Colonic mucosa (tissue), 4 donors: ENCODE results near the gene POMT1. TPM values are rescaled to one million over a fixed set of nuclear protein-coding genes. Genes with fewer than 3 reads are reported as not detected.
"Not testable (repeated sequence)": the region's sequence is repeated elsewhere in the genome, so short reads cannot be mapped to it uniquely, and the experiment has no call there.

Experiments used
- DNase-seq: peaks from one replicate; pipeline ENCODE4 v3.0.0-alpha.2; 2020
- H3K27ac ChIP-seq: fragments of 200-600 bp; one replicate; pipeline ENCODE4 v1.8.0; 2021
- H3K27me3 ChIP-seq: fragments of 200-600 bp; one replicate; pipeline ENCODE4 v1.8.0; 2021
- H3K36me3 ChIP-seq: fragments of 200-600 bp; one replicate; pipeline ENCODE4 v1.8.0; 2021
- H3K4me1 ChIP-seq: fragments of 200-600 bp; one replicate; pipeline ENCODE4 v1.8.0; 2021; ENCODE audit warnings: mild to moderate bottlenecking
- H3K4me3 ChIP-seq: fragments of 200-600 bp; one replicate; pipeline ENCODE4 v1.8.0; 2021
- H3K9ac ChIP-seq, 2 donors: one replicate each; pipeline ENCODE4 v1.7.0; 2013; ENCODE audit warnings: control low read depth in 2 of 2, low read depth in 2 of 2, low read length in 2 of 2
- H3K9me3 ChIP-seq: fragments of 200-600 bp; one replicate; pipeline ENCODE4 v1.8.0; 2021
- CTCF ChIP-seq: fragments of 200-600 bp; IDR thresholded peaks from one replicate; pipeline ENCODE4 v1.8.0; 2022; ENCODE audit warnings: antibody characterized with exemption, mild to moderate bottlenecking
- intact Hi-C: fragments of 100-400 bp; cut with DNase I; formaldehyde crosslinking; loops from one replicate; pipeline ENCODE4 v1.14.1; 2022
- total RNA-seq, 2 donors: library from RNA; stranded (reverse); fragmentation: NEBNext Ultra II Directional in 1 of 2; extraction: Animal tissue kit (Norgen Biotek cat#: 25700) in 1 of 2; gene quantifications; one replicate each; pipeline ENCODE4 v1.2.1, GENCODE V29; 2021
- donor health status: healthy.
- donor health status: DM: no; HTN: no; CAD: no.
- donor health status: DM: no; HTN: no; CAD: no.

The POMT1 gene
- total RNA-seq, 2 donors from 2014 or later = 24.0 to 28.8 TPM

- no peak for DNase-seq
- TF ChIP-seq CTCF = no peak
- no peak overlapping the region for H3K4me3 ChIP-seq
- no peaks in the 10 kb centered on the region for H3K9me3 ChIP-seq
- no peak overlapping the region for H3K27ac ChIP-seq
- intact Hi-C loops = no loop called here
- H3K9ac ChIP-seq = no peak overlapping the region
- H3K27me3 ChIP-seq = no peaks in the 10 kb centered on the region
- H3K36me3 ChIP-seq = peaks cover 12% of the 10 kb centered on the region
- H3K4me1 ChIP-seq = no peaks in the 10 kb centered on the region
Observed at GRCh38 chr9:131511880-131512279, 9.2 kb downstream of the POMT1 start.

- Histone ChIP-seq H3K27me3 (no peaks in the 10 kb centered on the region), H3K27ac (no peak overlapping the region), H3K4me3 (no peak overlapping the region), H3K9me3 (no peaks in the 10 kb centered on the region), H3K9ac (no peak overlapping the region), H3K36me3 (peaks cover 12% of the 10 kb centered on the region), H3K4me1 (no peaks in the 10 kb centered on the region)
- DNase-seq = no peak
- intact Hi-C loops = no loop called here
- no peak for TF ChIP-seq CTCF
Observed at GRCh38 chr9:131513177-131513576, 10.5 kb downstream of the POMT1 start.

GRCh38 chr9:131515559-131516031, 12.9 kb downstream of the POMT1 start:
- intact Hi-C loops, H3K27me3 ChIP-seq, H3K36me3 ChIP-seq, H3K4me1 ChIP-seq, H3K9me3 ChIP-seq, H3K4me3 ChIP-seq, H3K9ac ChIP-seq, H3K27ac ChIP-seq, DNase-seq: not testable (repeated sequence)

- no peak for TF ChIP-seq CTCF
- peaks cover 4% of the 10 kb centered on the region for H3K36me3 ChIP-seq
- no peaks in the 10 kb centered on the region for H3K27me3 ChIP-seq
- no peaks in the 10 kb centered on the region for H3K9me3 ChIP-seq
- H3K27ac ChIP-seq = no peak overlapping the region
- DNase-seq = no peak
- no peak overlapping the region for H3K9ac ChIP-seq
- intact Hi-C loops = no loop called here
- no peaks in the 10 kb centered on the region for H3K4me1 ChIP-seq
- H3K4me3 ChIP-seq = no peak overlapping the region
Observed at GRCh38 chr9:131516100-131516499, 13.4 kb downstream of the POMT1 start.

- no peak for TF ChIP-seq CTCF
- no peak overlapping the region for H3K27ac ChIP-seq
Observed at GRCh38 chr9:131516930-131517329, 14.2 kb downstream of the POMT1 start.

GRCh38 chr9:131517761-131518190, 15.1 kb downstream of the POMT1 start:
- H3K36me3 ChIP-seq = peaks cover 4% of the 10 kb centered on the region

More at GRCh38 chr9:131516930-131517329, 14.2 kb downstream of the POMT1 start:
- intact Hi-C loops = no loop called here
- no peak for DNase-seq
- H3K9me3 ChIP-seq = no peaks in the 10 kb centered on the region
- peaks cover 4% of the 10 kb centered on the region for H3K36me3 ChIP-seq
- H3K9ac ChIP-seq = no peak overlapping the region
- H3K27me3 ChIP-seq = no peaks in the 10 kb centered on the region
- no peak overlapping the region for H3K4me3 ChIP-seq
- no peaks in the 10 kb centered on the region for H3K4me1 ChIP-seq

More at GRCh38 chr9:131517761-131518190, 15.1 kb downstream of the POMT1 start:
- no peak for TF ChIP-seq CTCF
- H3K9me3 ChIP-seq = no peaks in the 10 kb centered on the region
- H3K27me3 ChIP-seq = no peaks in the 10 kb centered on the region
- no peak overlapping the region for H3K4me3 ChIP-seq
- no peaks in the 10 kb centered on the region for H3K4me1 ChIP-seq
- H3K27ac ChIP-seq = no peak overlapping the region
- no peak for DNase-seq
- intact Hi-C loops = no loop called here
- no peak overlapping the region for H3K9ac ChIP-seq
